ENCODE data around the gene ELOVL3. TPM values are rescaled to one million over a fixed set of nuclear protein-coding genes. Genes with fewer than 3 reads are reported as not detected.

The ELOVL3 gene
- total and polyA plus RNA-seq, 2 of the 13 experiments (the other 11 are each of a cell fraction or from before 2014, with no cell fraction given): 0.58 to 0.69 TPM

- TF ChIP-seq ZNF775 (CRISPR knock-in tag; IDR thresholded peaks at IDR 0.05; ENCODE audit: borderline replicate concordance) (no peak), ZNF207 (IDR thresholded peaks at IDR 0.05; ENCODE audit: borderline replicate concordance) (no peak), PCBP1 (IDR thresholded peaks at IDR 0.05; ENCODE audit: borderline replicate concordance, low read depth, low read length) (0 out of 2 replicates have a peak, but pooled peaks have one; percentile 5), EP300 (IDR thresholded peaks at IDR 0.05; ENCODE audit: low read depth in 2 of 2, low read length in 2 of 2) (no peak), EP300 (CRISPR knock-in tag; IDR thresholded peaks at IDR 0.05; ENCODE audit: borderline replicate concordance) (no peak), TSC22D2 (CRISPR knock-in tag; IDR thresholded peaks at IDR 0.05; ENCODE audit: borderline replicate concordance) (0 out of 2 replicates have a peak, but pooled peaks have one; percentile 50), DPF2 (CRISPR knock-in tag; IDR thresholded peaks at IDR 0.05; ENCODE audit: borderline replicate concordance, low read depth) (no peak), SMC3 (IDR thresholded peaks at IDR 0.05; ENCODE audit: low read length) (peak; percentile 62), TMF1 (CRISPR knock-in tag; IDR thresholded peaks at IDR 0.05; ENCODE audit: low read depth) (no peak), ZNF883 (CRISPR knock-in tag; IDR thresholded peaks at IDR 0.05; ENCODE audit: not compliant biosample characterization) (peak; percentile 81), ETV6 (CRISPR knock-in tag; conservative IDR thresholded peaks at IDR 0.05) (no peak), ZNF510 (CRISPR knock-in tag; IDR thresholded peaks at IDR 0.05; ENCODE audit: low read depth) (no peak), NFAT5 (CRISPR knock-in tag; IDR thresholded peaks at IDR 0.05) (no peak), HMG20B (CRISPR knock-in tag; conservative IDR thresholded peaks at IDR 0.05) (no peak), KLF16 (CRISPR knock-in tag; IDR thresholded peaks at IDR 0.05) (0 out of 4 replicates have a peak, but pooled peaks of 1 of the 2 experiments have one; percentile 48), ZNF274 (CRISPR knock-in tag; IDR thresholded peaks at IDR 0.05) (peak; percentile 69; the same call in 1 of the 2 replicates), ZNF816 (CRISPR knock-in tag; IDR thresholded peaks at IDR 0.05; ENCODE audit: borderline replicate concordance) (no peak), FOXM1 (CRISPR knock-in tag; IDR thresholded peaks at IDR 0.05) (no peak), FLYWCH1 (CRISPR knock-in tag; IDR thresholded peaks at IDR 0.05) (no peak), ZNF761 (CRISPR knock-in tag; conservative IDR thresholded peaks at IDR 0.05) (no peak), HDAC6 (IDR thresholded peaks at IDR 0.05; ENCODE audit: low read depth, low read length) (no peak), FOXK2 (IDR thresholded peaks at IDR 0.05) (no peak), ZBTB21 (CRISPR knock-in tag; IDR thresholded peaks at IDR 0.05) (no peak), FUBP1 (CRISPR knock-in tag; IDR thresholded peaks at IDR 0.05; ENCODE audit: borderline replicate concordance) (no peak)
Measured at GRCh38 chr10:102229810-102230263, 3.7 kb downstream of the ELOVL3 start (continued).

All from HepG2 (cell line).